AG04449 (cell line): ENCODE measurements around the gene TRIM45.
"Not testable (repeated sequence)": the region's sequence is repeated elsewhere in the genome, so short reads cannot be mapped to it uniquely, and the experiment has no call there.

Experiments
- CTCF ChIA-PET: fragments of 350-600 bp; formaldehyde crosslinking; extraction: SDS; loops from one replicate; lab custom pipeline; 2021; ENCODE audit warnings: antibody characterized with exemption; lab: Yijun Ruan, JAX
- POLR2A ChIA-PET: fragments of 400-600, 350-600 bp; formaldehyde crosslinking; extraction: SDS; loops from one replicate; lab custom pipeline; 2020; ENCODE audit warnings: antibody characterized with exemption, inconsistent platforms; lab: Yijun Ruan, JAX
- DNase-seq: peaks from one replicate; pipeline ENCODE4 v3.0.0-alpha.2; 2010; ENCODE audit warnings: low read depth, low spot score
- H3K4me3 ChIP-seq: 2 replicates; pipeline ENCODE4 v1.5.1; 2011; ENCODE audit warnings: low read depth, mild to moderate bottlenecking, control low read depth, low read length
- TF ChIP-seq, protein P1 (sequence below): IDR thresholded peaks from one replicate; pipeline ENCODE4 v1.5.1; 2011; ENCODE audit warnings: mild to moderate bottlenecking, moderate library complexity, low read length, control low read depth, inconsistent platforms; ENCODE audit not compliant: insufficient read depth; ENCODE audit errors: missing control alignments

TRIM45 gene

DNA sequence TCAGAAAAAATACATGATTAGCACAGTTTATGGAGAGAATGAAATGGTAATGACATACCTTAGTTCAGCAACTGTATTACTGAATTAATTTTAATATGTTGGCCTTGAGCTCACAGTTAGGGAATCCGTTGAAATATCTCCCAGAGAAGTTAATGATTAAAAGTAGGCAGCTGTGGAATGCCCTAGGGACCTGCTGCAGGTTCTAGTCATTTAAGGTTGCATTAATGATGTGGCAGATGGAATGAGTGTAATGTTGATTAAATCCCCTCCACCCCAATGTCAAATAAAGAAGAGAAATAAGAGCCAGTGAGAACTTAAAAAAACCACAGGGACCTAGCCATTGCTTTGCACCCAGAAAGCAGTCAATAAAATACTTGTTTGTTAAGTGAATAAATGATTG is 40.3 kb upstream of the TRIM45 start:
- CTCF ChIA-PET, result interaction anchor here (1.0 to 2.1 kb wide), 2 partner anchors 30 to 123 kb away, joined by 3 to 6 read pairs; no protein-coding TSS in a partner anchor
- TF ChIP-seq, protein P1, sequence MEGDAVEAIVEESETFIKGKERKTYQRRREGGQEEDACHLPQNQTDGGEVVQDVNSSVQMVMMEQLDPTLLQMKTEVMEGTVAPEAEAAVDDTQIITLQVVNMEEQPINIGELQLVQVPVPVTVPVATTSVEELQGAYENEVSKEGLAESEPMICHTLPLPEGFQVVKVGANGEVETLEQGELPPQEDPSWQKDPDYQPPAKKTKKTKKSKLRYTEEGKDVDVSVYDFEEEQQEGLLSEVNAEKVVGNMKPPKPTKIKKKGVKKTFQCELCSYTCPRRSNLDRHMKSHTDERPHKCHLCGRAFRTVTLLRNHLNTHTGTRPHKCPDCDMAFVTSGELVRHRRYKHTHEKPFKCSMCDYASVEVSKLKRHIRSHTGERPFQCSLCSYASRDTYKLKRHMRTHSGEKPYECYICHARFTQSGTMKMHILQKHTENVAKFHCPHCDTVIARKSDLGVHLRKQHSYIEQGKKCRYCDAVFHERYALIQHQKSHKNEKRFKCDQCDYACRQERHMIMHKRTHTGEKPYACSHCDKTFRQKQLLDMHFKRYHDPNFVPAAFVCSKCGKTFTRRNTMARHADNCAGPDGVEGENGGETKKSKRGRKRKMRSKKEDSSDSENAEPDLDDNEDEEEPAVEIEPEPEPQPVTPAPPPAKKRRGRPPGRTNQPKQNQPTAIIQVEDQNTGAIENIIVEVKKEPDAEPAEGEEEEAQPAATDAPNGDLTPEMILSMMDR, result no peak
- DNase-seq, result no peak
- H3K4me3 ChIP-seq, result no peak overlapping the region
- POLR2A ChIA-PET, result no interaction called here

DNA sequence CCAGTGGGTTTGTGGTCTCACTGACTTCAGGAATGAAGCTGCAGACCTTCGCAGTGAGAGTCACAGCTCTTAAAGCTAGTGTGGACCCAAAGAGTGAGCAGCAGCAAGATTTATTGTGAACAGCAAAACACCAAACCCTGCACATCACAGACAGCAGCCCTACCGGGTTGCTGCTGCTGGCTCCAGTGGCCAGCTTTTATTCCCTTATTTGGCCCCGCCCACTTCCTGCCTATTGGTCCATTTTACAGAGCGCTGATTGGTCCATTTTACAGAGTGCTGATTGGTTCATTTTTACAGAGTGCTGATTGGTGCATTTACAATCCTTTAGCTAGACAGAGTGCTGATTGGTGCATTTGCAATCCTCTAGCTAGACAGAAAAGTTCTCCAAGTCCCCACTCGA is 29.8 kb upstream of the TRIM45 start:
- H3K4me3 ChIP-seq, DNase-seq, CTCF ChIA-PET, POLR2A ChIA-PET: not testable (repeated sequence)

DNA sequence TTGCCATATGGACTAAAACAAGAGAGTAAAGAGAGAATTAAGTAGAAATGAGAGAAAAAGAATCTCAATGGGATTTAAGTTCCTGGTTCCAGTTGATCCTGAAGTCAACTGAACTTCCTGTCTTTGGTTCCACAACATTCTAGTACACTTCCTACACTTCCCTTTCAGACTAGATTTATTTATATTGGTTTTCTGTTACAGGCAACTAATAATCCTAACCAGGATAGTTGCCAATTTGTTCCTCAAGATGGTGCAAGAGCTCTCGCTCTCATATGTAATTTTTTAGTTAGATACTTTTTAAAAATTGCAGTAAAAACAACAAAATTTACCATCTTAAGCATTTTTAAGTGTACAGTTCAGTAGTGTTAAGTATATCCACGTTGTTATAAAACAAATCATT is 28.8 kb upstream of the TRIM45 start:
- TF ChIP-seq, protein P1, result no peak
- ChIA-PET CTCF (interaction anchor here (1.3 to 6.3 kb wide), 3 partner anchors 22 to 134 kb away, joined by 3 to 37 read pairs (median 7); no protein-coding TSS in a partner anchor), POLR2A (interaction anchor here (0.6 kb wide), 1 partner anchor 88 kb away, joined by 4 read pairs; no protein-coding TSS in a partner anchor)
- no peak for DNase-seq
- no peak overlapping the region for H3K4me3 ChIP-seq

DNA sequence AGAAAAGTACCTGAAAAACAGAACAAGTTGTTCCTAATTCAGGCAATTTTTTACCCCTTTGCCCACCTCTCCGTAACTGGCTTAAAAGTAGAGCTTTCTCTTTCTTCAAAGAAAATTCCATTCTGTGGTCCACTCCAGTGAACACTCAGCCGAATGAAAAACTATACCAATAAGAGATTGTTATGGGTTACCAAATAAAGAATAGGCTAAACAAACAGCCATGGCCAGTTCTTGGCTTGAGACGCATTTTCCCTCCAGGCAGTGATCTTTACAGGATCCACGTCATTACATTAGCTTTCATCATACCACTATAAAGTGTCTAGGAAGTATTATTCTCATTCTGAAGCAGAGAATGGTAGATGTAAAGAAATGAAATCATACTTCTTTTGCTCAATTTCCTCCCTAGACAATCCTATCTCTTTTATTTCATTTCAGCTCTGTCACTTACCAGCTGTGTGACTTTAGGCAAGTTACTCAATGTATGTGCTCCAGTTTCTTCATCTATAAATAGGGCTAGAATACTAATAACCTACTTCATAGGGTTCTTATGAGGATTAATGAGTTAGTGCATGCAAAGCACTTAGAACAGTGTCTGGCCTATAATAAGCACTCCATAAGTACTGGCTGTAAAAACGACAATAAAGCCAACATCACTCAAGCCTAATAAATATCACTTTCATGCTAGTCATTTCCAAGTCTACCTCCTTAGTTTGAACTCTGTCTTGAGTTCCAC is 26.5 kb upstream of the TRIM45 start:
- DNase-seq, result no peak
- ChIA-PET POLR2A (no interaction called here), CTCF (interaction anchor here (1.0 to 6.3 kb wide), 3 partner anchors 20 to 136 kb away, joined by 4 to 37 read pairs (median 10); no protein-coding TSS in a partner anchor)
- TF ChIP-seq, protein P1, result no peak
- H3K4me3 ChIP-seq, result no peak overlapping the region

DNA sequence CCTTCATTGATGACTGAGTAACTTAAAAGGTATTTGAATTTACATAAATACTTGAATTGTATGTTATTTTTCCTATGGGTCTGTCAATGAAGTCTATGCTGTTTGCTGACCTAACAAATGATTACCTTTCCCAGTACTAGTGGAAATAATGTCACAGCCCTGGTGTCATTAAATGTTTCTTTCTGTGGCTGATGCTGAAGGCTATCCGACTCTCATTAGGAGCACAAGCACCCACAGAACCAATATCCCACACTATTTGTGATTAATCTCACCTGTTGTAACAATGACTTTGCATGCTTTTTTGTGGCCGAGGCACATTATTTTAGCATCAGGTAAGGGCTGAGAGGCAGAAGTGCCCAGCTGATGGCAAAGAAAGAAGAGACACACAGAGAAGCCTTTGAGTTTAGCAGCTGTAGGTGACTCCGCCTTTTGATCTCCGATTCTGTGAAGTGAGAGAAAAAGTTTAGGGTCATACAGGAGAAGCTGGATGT is 25.8 kb upstream of the TRIM45 start:
- H3K4me3 ChIP-seq, result no peak overlapping the region
- ChIA-PET CTCF (interaction anchor here (1.0 to 6.3 kb wide), 3 partner anchors 19 to 137 kb away, joined by 4 to 37 read pairs (median 10); no protein-coding TSS in a partner anchor), POLR2A (no interaction called here)
- DNase-seq, result no peak
- TF ChIP-seq, protein P1, result no peak

DNA sequence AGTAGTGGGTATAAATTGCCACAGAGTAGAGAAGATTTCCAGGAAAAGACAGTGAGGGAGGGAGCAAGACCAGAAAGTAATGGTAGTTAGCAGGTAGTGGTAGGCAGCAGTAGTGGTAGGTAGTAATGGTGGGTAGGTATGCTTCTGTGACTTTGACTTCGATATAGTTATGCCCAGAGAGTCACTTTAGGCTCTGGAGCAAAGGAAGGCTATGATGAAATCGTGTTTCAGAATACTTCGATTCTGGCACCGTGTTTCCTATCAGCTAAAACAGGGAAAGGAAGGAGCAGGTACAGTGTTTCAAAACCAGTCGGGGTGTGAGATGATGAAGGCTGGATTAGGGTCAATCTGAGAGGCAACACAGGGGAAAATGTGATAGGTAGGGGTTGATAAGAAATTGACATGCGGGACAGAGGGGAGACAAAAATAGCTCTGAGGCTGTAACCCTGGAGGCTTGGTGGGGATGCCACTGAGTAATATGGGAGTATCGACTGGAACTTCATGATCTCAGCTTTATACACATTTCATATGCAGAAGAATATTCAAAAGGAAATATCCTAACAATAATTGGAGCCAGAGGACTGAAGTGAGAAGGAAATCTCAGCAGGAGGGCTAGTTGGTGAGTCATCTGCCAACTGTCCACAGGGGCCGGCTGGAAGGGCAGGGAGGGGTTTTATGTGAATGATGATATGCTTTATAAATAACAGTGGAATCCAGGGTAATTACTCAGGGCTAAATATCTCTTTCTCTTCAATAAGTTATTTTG is 25.2 kb upstream of the TRIM45 start:
- ChIA-PET CTCF (interaction anchor here (0.7 to 6.3 kb wide), 4 partner anchors 19 to 138 kb away, joined by 3 to 37 read pairs (median 7); no protein-coding TSS in a partner anchor), POLR2A (interaction anchor here (0.6 kb wide), 1 partner anchor 8 kb away, joined by 3 read pairs; no protein-coding TSS in a partner anchor)

More for the DNA sequence above, 25.2 kb upstream of the TRIM45 start:
- peak; percentile 89 for DNase-seq
- TF ChIP-seq, protein P1, result no peak
- no peak overlapping the region for H3K4me3 ChIP-seq
